GM21619 (cell line): ENCODE results near the gene ROR1.
"Not testable (repeated sequence)": the region's sequence is repeated elsewhere in the genome, so short reads cannot be mapped to it uniquely, and the experiment has no call there.

Experiments used
- ATAC-seq: cut with Tn5 transposase; IDR thresholded peaks from one replicate; pipeline ENCODE4 v1.9.1; 2021; ENCODE audit not compliant: unreplicated experiment

The ROR1 gene

DNA sequence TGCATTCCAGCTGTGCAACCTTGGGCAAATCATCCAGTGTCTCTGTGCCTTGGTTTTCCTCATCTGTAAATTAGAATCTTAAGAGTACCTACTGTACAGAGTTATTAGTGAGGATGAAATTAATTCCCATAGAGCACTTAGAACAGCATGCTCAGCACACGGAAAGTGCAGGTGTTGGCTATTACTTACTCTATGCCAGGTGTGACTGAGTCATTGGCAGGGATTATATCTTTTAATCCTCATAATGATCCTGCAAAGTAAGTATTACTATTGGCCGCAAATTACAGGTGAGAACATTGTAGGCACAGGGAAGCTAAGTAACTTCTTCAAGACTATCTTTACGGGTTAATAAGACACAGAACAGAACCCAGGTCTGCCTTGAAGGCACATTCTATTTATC lies 423.3 kb downstream of the ROR1 start:
- ATAC-seq: no peak

DNA sequence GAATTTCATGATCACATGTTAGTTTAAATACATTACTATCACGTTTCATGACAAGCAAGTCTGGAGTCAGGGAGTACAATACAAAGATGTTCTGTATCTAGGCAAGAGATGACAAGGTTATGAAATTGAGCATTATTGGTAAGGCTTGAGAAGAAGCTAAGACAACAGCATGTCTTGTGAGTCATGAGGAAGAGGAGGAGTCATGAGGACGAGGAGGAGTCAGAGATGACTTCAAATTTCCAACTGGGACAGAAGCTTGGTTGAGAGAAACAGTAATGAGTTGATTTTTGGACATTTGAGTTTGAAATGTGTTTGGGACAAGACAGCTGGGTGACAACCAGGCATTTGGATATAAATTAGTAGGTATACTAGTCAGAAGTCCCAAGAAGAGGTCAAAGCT lies 425.3 kb downstream of the ROR1 start:
- no peak for ATAC-seq

- ATAC-seq: no peak
Measured at GRCh38 chr1:64200064-64200463, 426.2 kb downstream of the ROR1 start.

DNA sequence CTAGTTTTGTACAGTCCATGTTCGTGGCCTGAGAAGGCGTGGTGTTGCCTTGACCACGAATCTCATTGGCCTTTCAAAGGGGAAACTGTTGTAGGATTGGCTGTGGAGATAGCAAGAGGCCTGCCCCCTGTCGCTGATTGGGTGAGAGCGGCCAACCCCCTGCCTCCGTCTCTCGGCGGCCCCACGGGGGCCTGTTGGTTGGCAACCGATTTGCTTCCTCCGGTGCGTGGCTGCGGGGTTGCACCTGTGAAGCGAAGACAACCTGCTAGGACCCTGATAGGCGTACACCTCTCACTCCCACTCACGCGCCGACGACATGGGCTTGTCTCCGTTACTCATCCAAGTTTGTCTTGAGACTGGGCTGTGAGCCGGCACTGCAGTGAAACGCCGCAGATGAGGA lies 429.6 kb downstream of the ROR1 start, which contains the start of gene UBE2U:
Gene UBE2U, plus strand, starts transcription at position 204 of the 400 bp plus-strand sequence. CDS start 428 bp downstream, outside the sequence.
- ATAC-seq: no peak

DNA sequence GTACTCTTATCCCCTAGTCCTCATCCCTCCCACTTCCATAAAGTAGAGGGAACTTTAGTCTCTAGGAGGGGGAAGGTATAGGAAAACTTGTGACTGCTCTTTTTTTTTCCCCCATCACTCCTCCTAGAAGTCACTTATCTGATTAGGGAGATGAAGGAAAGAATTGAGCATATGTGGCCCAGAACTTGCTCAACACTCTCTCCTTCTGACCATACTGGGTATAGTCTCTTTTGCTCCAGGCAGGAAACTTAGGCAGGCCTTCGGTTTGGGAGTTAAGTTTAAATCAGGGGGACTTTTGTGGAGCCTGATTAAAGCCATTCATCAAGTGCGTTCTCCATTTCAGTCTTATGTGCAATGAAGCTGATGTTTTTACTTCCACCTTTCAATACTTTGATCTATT lies 435.4 kb downstream of the ROR1 start:
- ATAC-seq: no peak

- ATAC-seq: no peak
Measured at GRCh38 chr1:64212031-64212430, 438.2 kb downstream of the ROR1 start.

- no peak for ATAC-seq
Measured at GRCh38 chr1:64215576-64215975, 441.8 kb downstream of the ROR1 start.

- no peak for ATAC-seq
Measured at GRCh38 chr1:64220241-64220640, 446.4 kb downstream of the ROR1 start.

DNA sequence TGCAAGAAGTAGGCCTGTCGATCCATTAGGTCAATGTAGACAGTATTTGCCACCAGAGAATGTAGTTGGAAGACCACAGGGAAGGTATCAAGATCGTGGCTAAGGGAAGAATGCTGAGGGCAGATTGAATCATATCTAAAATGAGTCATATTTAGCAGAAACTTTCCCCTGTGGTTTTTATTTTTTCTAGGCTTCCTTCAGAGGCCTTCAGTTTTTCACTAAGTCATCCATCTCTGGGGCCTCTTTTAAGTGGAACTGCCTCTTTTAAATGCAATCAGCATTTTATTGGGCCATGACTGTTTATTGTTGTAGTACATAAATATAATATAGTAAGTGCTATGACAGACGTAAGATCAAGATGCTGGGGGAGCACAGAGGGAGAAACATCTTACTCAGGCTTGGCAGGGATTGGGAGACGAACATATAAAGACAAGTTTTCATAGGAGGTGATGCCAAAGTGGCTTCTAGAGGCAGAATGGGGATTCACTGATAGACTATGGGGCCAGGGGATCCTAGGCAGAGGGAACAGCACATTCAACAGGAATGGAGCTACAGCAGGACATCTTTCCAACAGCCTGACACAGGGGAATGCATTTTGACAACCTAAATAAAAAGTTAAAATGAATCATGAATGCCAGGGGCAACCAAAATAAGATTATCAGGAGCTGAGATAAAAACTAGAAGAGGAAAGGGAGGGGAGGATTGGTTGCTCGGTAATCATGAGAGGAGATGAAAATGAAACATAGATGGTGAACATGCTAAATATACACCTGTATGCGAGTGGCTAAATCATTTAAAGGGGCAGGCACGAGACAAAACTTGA lies 449.7 kb downstream of the ROR1 start:
- ATAC-seq: peak; percentile 81

- not testable (repeated sequence) for ATAC-seq
Measured at GRCh38 chr1:64224236-64224635, 450.4 kb downstream of the ROR1 start.

GRCh38 chr1:64228167-64228957 lies 454.5 kb downstream of the ROR1 start:
- no peak for ATAC-seq

GRCh38 chr1:64229307-64229706 lies 455.5 kb downstream of the ROR1 start:
- no peak for ATAC-seq
